SK-N-SH (cell line): ENCODE results near the gene SLIT1. TPM values are rescaled to one million over a fixed set of nuclear protein-coding genes. Genes with fewer than 3 reads are reported as not detected.

Experiments used
- CTCF ChIA-PET: fragments of 300-600, 350-600 bp; formaldehyde crosslinking; extraction: SDS; loops from one replicate; lab custom pipeline; 2021; lab: Yijun Ruan, JAX
- POLR2A ChIA-PET: fragments of 350-600 bp; sonication (Branson Sonifier 250); formaldehyde crosslinking; extraction: SDS; loops from one replicate; lab custom pipeline; 2020; ENCODE audit warnings: antibody characterized with exemption, inconsistent platforms; lab: Yijun Ruan, JAX
- DNase-seq: peaks from one replicate; pipeline ENCODE4 v3.0.0; 2012
- H2AFZ ChIP-seq: fragments of 200-600 bp; sonication (generic); 2 replicates; pipeline ENCODE4 v1.8.1; 2016; ENCODE audit warnings: antibody characterized with exemption, mild to moderate bottlenecking, low read depth
- H3F3A ChIP-seq: fragments of 200-600 bp; sonication (generic); replicated peaks from 2 replicates; pipeline ENCODE3; 2016; ENCODE audit warnings: antibody characterized with exemption, mild to moderate bottlenecking; ENCODE audit not compliant: insufficient read depth
- H3K27ac ChIP-seq, 2 experiments: fragments of 200-500 bp in 1 of 2; fragments of 200-600 bp in 1 of 2; sonication (Bioruptor generic) in 1 of 2; sonication (generic), shearing (Covaris generic) in 1 of 2; 2 replicates each; pipeline versions ENCODE4 v1.5.1 to v1.6.1; 2014 to 2016; ENCODE audit warnings: low read depth in 2 of 2, inconsistent platforms in 1 of 2, low read length in 1 of 2, mild to moderate bottlenecking in 1 of 2, mixed read lengths in 1 of 2
- H3K27me3 ChIP-seq: fragments of 200-600 bp; sonication (generic), shearing (Covaris generic); 2 replicates; pipeline ENCODE4 v1.6.1; 2016; ENCODE audit warnings: mixed run types; ENCODE audit not compliant: insufficient read depth
- H3K36me3 ChIP-seq, 2 experiments: fragments of 200-500 bp in 1 of 2; fragments of 200-600 bp in 1 of 2; sonication (Bioruptor generic) in 1 of 2; sonication (generic) in 1 of 2; replicated peaks in 1 of 2; 2 replicates each; pipeline versions ENCODE3 to v1.5.1; 2014 to 2016; ENCODE audit warnings: low read length in 1 of 2, mild to moderate bottlenecking in 1 of 2; ENCODE audit not compliant: insufficient read depth in 2 of 2, control insufficient read depth in 1 of 2
- H3K4me1 ChIP-seq, 2 experiments: fragments of 200-500 bp in 1 of 2; fragments of 200-600 bp in 1 of 2; sonication (Bioruptor generic) in 1 of 2; sonication (generic), shearing (Covaris generic) in 1 of 2; 2 replicates each; pipeline versions ENCODE4 v1.5.1 to v1.6.1; 2014 to 2016; ENCODE audit warnings: low read depth in 1 of 2, low read length in 1 of 2, mixed run types in 1 of 2; ENCODE audit not compliant: insufficient read depth in 2 of 2, control insufficient read depth in 1 of 2
- H3K4me2 ChIP-seq: fragments of 200-600 bp; sonication (generic), shearing (Covaris generic); 2 replicates; pipeline ENCODE4 v1.6.1; 2017; ENCODE audit warnings: mixed run types
- H3K4me3 ChIP-seq, 2 experiments: fragments of 200-500 bp in 1 of 2; fragments of 200-600 bp in 1 of 2; sonication (Bioruptor generic) in 1 of 2; sonication (generic), shearing (Covaris generic) in 1 of 2; 2 replicates each; pipeline versions ENCODE4 v1.5.1 to v1.8.1; 2014 to 2016; ENCODE audit warnings: low read depth in 2 of 2, inconsistent platforms in 1 of 2, low read length in 1 of 2, mild to moderate bottlenecking in 1 of 2, mixed read lengths in 1 of 2, moderate library complexity in 1 of 2
- H3K79me2 ChIP-seq: fragments of 200-600 bp; sonication (generic); 2 replicates; pipeline ENCODE4 v1.8.1; 2017; ENCODE audit warnings: mild to moderate bottlenecking; ENCODE audit not compliant: insufficient read depth
- H3K9ac ChIP-seq: fragments of 200-600 bp; sonication (generic); 2 replicates; pipeline ENCODE4 v1.6.1; 2017; ENCODE audit warnings: mixed run types
- H3K9me2 ChIP-seq: fragments of 200-600 bp; sonication (generic); 2 replicates; pipeline ENCODE4 v1.6.1; 2017; ENCODE audit warnings: mixed run types
- H3K9me3 ChIP-seq: fragments of 200-600 bp; sonication (generic); 2 replicates; pipeline ENCODE4 v1.6.1; 2017; ENCODE audit warnings: mixed run types, mild to moderate bottlenecking, moderate library complexity
- H4K20me1 ChIP-seq: fragments of 200-600 bp; sonication (generic); 2 replicates; pipeline ENCODE4 v1.6.1; 2017; ENCODE audit warnings: mild to moderate bottlenecking, mixed run types; ENCODE audit not compliant: insufficient read depth
- CTCF ChIP-seq: fragments of 200-600 bp; sonication (generic); IDR thresholded peaks from 2 replicates; pipeline ENCODE4 v1.6.1; 2017; ENCODE audit warnings: antibody characterized with exemption, mild to moderate bottlenecking, moderate library complexity
- EP300 ChIP-seq, 2 experiments: IDR thresholded peaks; 2 replicates each; pipeline versions ENCODE4 v1.4.0 to v1.6.1; 2012; ENCODE audit warnings: borderline replicate concordance in 1 of 2, low read depth in 1 of 2, low read length in 1 of 2
- FOSL2 ChIP-seq: IDR thresholded peaks from 2 replicates; pipeline ENCODE4 v1.4.0; 2012; ENCODE audit warnings: low read depth, mild to moderate bottlenecking, moderate library complexity, borderline replicate concordance
- FOXM1 ChIP-seq: IDR thresholded peaks from 2 replicates; pipeline ENCODE4 v1.4.0; 2012; ENCODE audit warnings: low read depth, mild to moderate bottlenecking
- GABPA ChIP-seq: IDR thresholded peaks from 2 replicates; pipeline ENCODE4 v1.4.0; 2012; ENCODE audit warnings: low read depth, mild to moderate bottlenecking
- GATA2 ChIP-seq: sonication (generic); formaldehyde crosslinking; IDR thresholded peaks from 2 replicates; pipeline ENCODE4 v1.5.0; 2020; ENCODE audit warnings: mild to moderate bottlenecking, missing genetic modification reagents
- MEF2A ChIP-seq: IDR thresholded peaks from 2 replicates; pipeline ENCODE4 v1.4.0; 2012; ENCODE audit warnings: low read depth, borderline replicate concordance
- MXI1 ChIP-seq: IDR thresholded peaks from 2 replicates; pipeline ENCODE4 v1.6.1; 2012; ENCODE audit warnings: mild to moderate bottlenecking, low read depth, low read length, improper control_type of control experiment
- NRF1 ChIP-seq: IDR thresholded peaks from 2 replicates; pipeline ENCODE4 v1.6.1; 2012; ENCODE audit warnings: low read depth, mild to moderate bottlenecking, low read length
- PBX3 ChIP-seq: IDR thresholded peaks from 2 replicates; pipeline ENCODE4; 2012
- POLR2AphosphoS5 ChIP-seq: IDR thresholded peaks from 2 replicates; pipeline ENCODE4 v1.6.1; 2012; ENCODE audit warnings: low read depth, low read length
- RAD21 ChIP-seq: IDR thresholded peaks from 2 replicates; pipeline ENCODE4 v1.6.1; 2012; ENCODE audit warnings: mild to moderate bottlenecking, low read length
- RCOR1 ChIP-seq: fragments of 150-350 bp; IDR thresholded peaks from 2 replicates; pipeline ENCODE4 v1.6.1; 2017; ENCODE audit warnings: antibody characterized with exemption, low read length
- RFX5 ChIP-seq: IDR thresholded peaks from 2 replicates; pipeline ENCODE4 v1.6.1; 2012; ENCODE audit warnings: mild to moderate bottlenecking, improper control_type of control experiment, low read length
- SIN3A ChIP-seq: IDR thresholded peaks from 2 replicates; pipeline ENCODE4 v1.6.1; 2012; ENCODE audit warnings: low read depth, mild to moderate bottlenecking, low read length, moderate library complexity, borderline replicate concordance
- SMC3 ChIP-seq: IDR thresholded peaks from 2 replicates; pipeline ENCODE4 v1.6.1; 2012; ENCODE audit warnings: low read depth, low read length, improper control_type of control experiment
- TEAD4 ChIP-seq: IDR thresholded peaks from 2 replicates; pipeline ENCODE4 v1.4.0; 2012; ENCODE audit warnings: mild to moderate bottlenecking, borderline replicate concordance; ENCODE audit not compliant: insufficient read depth
- USF2 ChIP-seq: fragments of 150-350 bp; IDR thresholded peaks from 2 replicates; pipeline ENCODE4 v1.6.1; 2017; ENCODE audit warnings: antibody characterized with exemption, low read length, low read depth, borderline replicate concordance
- YY1 ChIP-seq: IDR thresholded peaks from 2 replicates; pipeline ENCODE4 v1.4.0; 2012; ENCODE audit warnings: low read depth, mild to moderate bottlenecking
- ZBTB33 ChIP-seq: IDR thresholded peaks from 2 replicates; pipeline ENCODE4 v1.4.0; 2012; ENCODE audit warnings: low read depth, borderline replicate concordance
- WGBS: methylation state at CpG from one replicate; pipeline ENCODE4 v1.1.6; 2017; ENCODE audit warnings: low lambda C conversion rate; 5-methylcytosine and 5-hydroxymethylcytosine counted together
- polyA plus RNA-seq, 3 experiments: library from polyadenylated mRNA; depleted of rRNA; stranded (reverse); fragments of >200 nt; gene quantifications; 2 replicates each; pipeline ENCODE4 v1.2.3, GENCODE V29; 2012

Gene SLIT1
- polyA plus RNA-seq, 1 of the 3 experiments (the other 2 are of a cell fraction), result 0.05 TPM

- no peak overlapping the region for H3K4me2 ChIP-seq
- no peaks in the 10 kb centered on the region for H3K79me2 ChIP-seq
- DNase-seq, result no peak
- H3F3A ChIP-seq, result no peaks in the 10 kb centered on the region
- H3K9ac ChIP-seq, result no peak overlapping the region
- no peak overlapping the region for H3K27ac ChIP-seq
- H3K9me2 ChIP-seq, result no peaks in the 10 kb centered on the region
- H3K36me3 ChIP-seq, result no peaks in the 10 kb centered on the region
- no peak overlapping the region for H2AFZ ChIP-seq
- 73% methylated on average over 12 of the region's 13 CpGs for WGBS
- H4K20me1 ChIP-seq, result no peaks in the 10 kb centered on the region
- H3K4me3 ChIP-seq, result no peak overlapping the region
- H3K4me1 ChIP-seq, result peaks cover 0 to 3% of the 10 kb centered on the region in 2 experiments; a peak in 1 of 4 replicates
- H3K9me3 ChIP-seq, result no peaks in the 10 kb centered on the region
- no peak for TF ChIP-seq POLR2AphosphoS5
- no peak for TF ChIP-seq RCOR1
- no peak for TF ChIP-seq FOSL2
- no peak for TF ChIP-seq MEF2A
- no peak for TF ChIP-seq YY1
- TF ChIP-seq EP300 (IDR thresholded peaks at IDR 0.05; ENCODE audit: borderline replicate concordance in 1 of 2, low read depth in 1 of 2, low read length in 1 of 2), result no peak
- TF ChIP-seq PBX3, result no peak
- TF ChIP-seq NRF1, result no peak
- TF ChIP-seq RAD21, result no peak
- no peak for TF ChIP-seq GABPA
- TF ChIP-seq SMC3, result no peak
- TF ChIP-seq CTCF, result no peak
- ChIA-PET POLR2A (no interaction called here), CTCF (interaction anchor here (0.7 to 0.8 kb wide), 2 partner anchors 8 to 98 kb away, joined by 3 to 4 read pairs; no protein-coding TSS in a partner anchor)
- 0 out of 2 replicates have a peak, but pooled peaks cover 6% of the 10 kb centered on the region for H3K27me3 ChIP-seq
Measured at GRCh38 chr10:97171001-97171400, 14.8 kb downstream of the SLIT1 start.

GRCh38 chr10:97169911-97170693 is 15.7 kb downstream of the SLIT1 start:
- no peak overlapping the region for H3K9ac ChIP-seq
- H3K27me3 ChIP-seq, result 0 out of 2 replicates have a peak, but pooled peaks cover 6% of the 10 kb centered on the region
- ChIA-PET POLR2A (no interaction called here), CTCF (interaction anchor here (0.6 to 0.8 kb wide), 3 partner anchors 9 to 97 kb away, joined by 3 to 4 read pairs (median 3); no protein-coding TSS in a partner anchor)
- no peaks in the 10 kb centered on the region for H3K9me3 ChIP-seq
- H3F3A ChIP-seq, result no peaks in the 10 kb centered on the region
- H3K9me2 ChIP-seq, result no peaks in the 10 kb centered on the region
- no peaks in the 10 kb centered on the region for H4K20me1 ChIP-seq
- H3K4me1 ChIP-seq, result peaks cover 0 to 3% of the 10 kb centered on the region in 2 experiments; a peak in 1 of 4 replicates
- no peak for TF ChIP-seq GATA2 (CRISPR knock-in tag)
- no peak for TF ChIP-seq YY1
- TF ChIP-seq FOXM1, result no peak
- no peak for TF ChIP-seq USF2
- TF ChIP-seq FOSL2, result no peak
- no peak for TF ChIP-seq PBX3
- TF ChIP-seq MXI1, result no peak
- TF ChIP-seq TEAD4, result no peak
- no peak for TF ChIP-seq SIN3A
- TF ChIP-seq RFX5, result no peak
- no peak for TF ChIP-seq GABPA
- TF ChIP-seq ZBTB33, result no peak
- H3K79me2 ChIP-seq, result no peaks in the 10 kb centered on the region
- no peak overlapping the region for H3K4me3 ChIP-seq
- H3K4me2 ChIP-seq, result no peak overlapping the region
- no peak overlapping the region for H2AFZ ChIP-seq
- DNase-seq, result no peak
- H3K27ac ChIP-seq, result no peak overlapping the region
- H3K36me3 ChIP-seq, result no peaks in the 10 kb centered on the region
- 66% methylated on average over 12 of the region's 14 CpGs for WGBS
